Renal pelvis (tissue), 4 donors: ENCODE results near the gene MRPL51. TPM values are rescaled to one million over a fixed set of nuclear protein-coding genes. Genes with fewer than 3 reads are reported as not detected.

Experiments used
- DNase-seq: peaks from one replicate; pipeline ENCODE4 v3.0.0-alpha.2; 2013
- polyA plus RNA-seq, 3 donors: library from polyadenylated mRNA; unstranded; fragments of 120-200 nt; gene quantifications; one replicate each; pipeline ENCODE4 v1.2.1, GENCODE V29; 2013; ENCODE audit not compliant: insufficient read length in 3 of 3

The MRPL51 gene
- polyA plus RNA-seq, 3 donors = 159 to 189 (median 172) TPM

DNA sequence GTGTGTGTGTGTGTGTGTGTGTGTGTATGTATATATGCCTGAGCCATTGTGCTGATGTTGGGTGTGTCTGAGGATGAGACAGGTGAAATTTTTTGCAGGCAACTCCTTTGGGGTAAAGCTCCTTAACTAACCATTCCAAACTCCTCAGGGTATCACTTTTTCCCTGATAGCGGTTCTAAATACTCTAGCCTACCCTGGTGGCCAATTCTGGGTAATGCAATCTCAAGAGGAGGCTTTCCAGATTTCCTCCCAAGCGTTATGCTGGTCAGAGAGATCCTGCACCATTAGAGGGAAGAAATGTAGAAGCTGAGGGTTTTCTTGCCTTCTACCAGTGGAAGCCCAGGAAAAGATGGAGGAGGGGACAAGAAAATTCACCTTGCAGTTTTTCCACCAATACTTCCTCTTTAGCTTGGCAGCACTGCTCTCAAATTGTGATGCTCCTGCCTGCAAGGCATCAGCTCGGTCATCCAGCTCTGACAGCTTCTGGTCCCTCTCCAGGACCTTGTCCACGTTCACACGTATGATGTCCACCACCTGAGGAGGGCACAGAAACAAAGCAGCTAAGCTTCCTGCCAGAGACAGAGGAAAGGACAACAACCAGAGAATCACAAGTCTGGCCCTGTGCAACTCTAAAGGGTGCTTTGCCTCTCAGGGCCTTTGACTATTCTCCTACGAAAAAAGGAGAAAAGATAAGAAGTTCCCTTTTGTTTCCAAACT, 27.4 kb downstream of the MRPL51 start:
- DNase-seq = peak; percentile 72

GRCh38 chr12:6464531-6464930, 28.5 kb downstream of the MRPL51 start:
- no peak for DNase-seq

DNA sequence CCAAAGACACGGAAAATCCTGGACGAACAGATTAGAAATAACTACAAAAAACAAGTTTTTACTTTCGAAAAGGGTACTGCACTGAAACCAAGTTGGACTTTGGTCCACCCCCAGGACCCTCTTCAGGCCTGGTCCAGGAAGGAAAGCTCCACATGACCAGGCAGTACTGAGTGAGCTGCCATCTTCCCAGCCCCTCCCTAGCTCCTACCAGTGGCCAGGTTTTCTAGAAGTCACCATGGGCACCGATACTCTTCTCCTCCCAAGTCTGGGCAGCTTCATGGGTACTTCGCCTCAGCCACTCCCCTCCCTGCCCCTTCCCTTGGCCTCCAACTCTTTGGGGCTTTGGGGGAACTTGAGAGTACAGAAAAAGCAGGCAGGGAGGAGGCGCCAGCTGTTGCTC, 29.2 kb downstream of the MRPL51 start:
- no peak for DNase-seq

DNA sequence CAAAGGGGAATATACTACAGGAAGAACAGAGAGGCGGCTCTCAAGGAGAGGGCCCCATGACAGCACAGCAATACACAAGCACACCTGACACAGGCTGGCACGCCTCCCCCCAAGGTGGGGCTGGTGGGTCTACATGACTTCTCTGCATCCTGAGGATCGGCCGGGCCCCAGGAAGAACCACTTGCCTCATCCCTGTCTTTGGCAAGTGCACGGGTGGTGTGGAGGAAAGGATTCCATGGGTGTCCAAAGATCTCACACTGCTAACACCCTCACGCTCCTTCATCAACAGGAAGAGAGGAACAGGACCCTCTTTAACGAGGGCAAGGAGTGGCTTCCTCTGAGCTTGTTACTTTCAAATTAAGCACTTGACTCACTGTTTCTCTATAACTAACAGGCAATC, 29.8 kb downstream of the MRPL51 start:
- no peak for DNase-seq

DNA sequence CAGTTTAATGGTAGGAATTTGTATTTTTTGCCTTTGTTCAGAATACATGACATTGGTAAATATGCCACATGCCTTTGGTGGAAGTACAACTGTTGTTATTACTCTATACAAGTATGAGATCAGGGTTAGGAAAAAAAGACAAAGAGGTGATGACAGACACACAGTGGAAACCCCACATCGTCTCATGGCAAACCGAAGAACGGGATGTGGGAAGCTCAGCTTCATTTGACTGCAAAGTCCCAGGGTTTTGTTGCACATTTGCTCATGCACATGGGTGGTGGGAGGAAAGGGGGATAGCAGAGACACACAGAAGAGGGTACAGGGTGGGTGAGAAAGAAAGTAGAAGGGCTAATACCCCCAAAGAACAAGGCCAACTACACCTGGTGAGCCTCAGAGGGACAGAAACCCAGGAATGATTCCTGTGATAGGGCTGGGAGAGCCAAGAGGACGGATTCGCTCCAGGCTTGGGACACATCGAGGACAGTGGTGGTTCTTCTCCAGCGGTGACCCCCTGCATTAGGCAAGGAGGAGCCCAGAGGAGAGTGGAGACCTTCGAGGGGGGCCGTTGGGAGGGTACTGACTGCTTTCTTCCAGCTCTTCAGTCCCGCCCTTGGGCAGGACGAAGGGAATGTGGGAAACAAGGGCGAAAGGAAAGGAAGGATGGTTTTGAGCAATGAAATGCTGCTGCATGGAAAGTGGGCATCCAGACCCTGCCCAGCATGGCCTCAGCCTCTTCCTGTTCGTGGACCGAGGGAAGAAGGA, 30.6 kb downstream of the MRPL51 start:
- no peak for DNase-seq

GRCh38 chr12:6461401-6462233, 31.4 kb downstream of the MRPL51 start:
- DNase-seq = no peak

- DNase-seq = no peak
These were observed 32.2 kb downstream of the MRPL51 start for GRCh38 chr12:6460751-6461371.

GRCh38 chr12:6459004-6459337, 34.1 kb downstream of the MRPL51 start:
- no peak for DNase-seq

DNA sequence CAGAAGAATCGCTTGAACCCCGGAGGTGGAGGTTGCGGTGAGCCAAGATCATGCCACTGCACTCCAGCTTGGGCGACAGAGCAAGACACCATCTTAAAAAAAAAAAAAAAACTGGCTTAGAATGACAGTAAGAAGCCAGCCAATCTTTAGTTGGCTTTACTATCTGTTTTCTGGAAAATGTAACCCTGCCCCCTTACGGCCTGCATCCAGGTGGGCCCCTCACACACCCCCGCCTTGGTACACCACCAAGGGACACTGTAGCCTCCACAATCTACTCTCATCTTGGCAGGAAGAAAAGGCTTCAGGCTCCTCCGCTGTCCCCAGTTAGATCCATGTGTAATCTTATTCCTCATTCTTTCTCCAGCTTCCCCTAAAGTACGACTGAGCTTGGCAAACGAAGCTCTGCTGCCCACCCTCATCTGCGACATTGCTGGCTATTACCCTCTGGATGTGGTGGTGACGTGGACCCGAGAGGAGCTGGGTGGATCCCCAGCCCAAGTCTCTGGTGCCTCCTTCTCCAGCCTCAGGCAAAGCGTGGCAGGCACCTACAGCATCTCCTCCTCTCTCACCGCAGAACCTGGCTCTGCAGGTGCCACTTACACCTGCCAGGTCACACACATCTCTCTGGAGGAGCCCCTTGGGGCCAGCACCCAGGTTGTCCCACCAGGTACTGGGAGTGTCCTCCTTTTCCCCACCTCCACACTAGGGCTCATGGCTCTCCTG, 34.6 kb downstream of the MRPL51 start:
- no peak for DNase-seq

GRCh38 chr12:6457220-6457945, 35.7 kb downstream of the MRPL51 start:
- no peak for DNase-seq

DNA sequence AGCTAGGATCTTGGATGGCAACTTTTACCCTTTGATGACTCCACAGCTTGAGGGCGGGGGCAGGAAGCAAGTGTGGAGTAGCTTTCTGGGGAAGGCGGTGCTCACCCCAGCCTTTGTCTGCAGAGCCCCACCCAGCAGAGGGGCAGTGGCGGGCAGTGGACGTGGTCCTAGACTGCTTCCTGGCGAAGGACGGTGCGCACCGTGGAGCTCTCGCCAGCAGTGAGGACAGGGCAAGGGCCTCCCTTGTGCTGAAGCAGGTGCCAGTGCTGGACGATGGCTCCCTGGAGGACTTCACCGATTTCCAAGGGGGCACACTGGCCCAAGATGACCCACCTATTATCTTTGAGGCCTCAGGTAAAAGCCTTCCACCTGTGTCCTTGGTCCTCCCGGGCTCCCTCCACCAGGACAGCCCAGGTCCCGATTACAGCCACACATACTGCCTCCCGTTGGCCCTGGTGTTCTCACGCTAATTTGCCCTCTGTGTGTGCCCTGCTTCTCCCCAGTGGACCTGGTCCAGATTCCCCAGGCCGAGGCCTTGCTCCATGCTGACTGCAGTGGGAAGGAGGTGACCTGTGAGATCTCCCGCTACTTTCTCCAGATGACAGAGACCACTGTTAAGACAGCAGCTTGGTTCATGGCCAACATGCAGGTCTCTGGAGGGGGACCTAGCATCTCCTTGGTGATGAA, 40.0 kb downstream of the MRPL51 start:
- DNase-seq = no peak

- DNase-seq = peak; percentile 30
These were observed 40.7 kb downstream of the MRPL51 start for GRCh38 chr12:6452245-6452943.

DNA sequence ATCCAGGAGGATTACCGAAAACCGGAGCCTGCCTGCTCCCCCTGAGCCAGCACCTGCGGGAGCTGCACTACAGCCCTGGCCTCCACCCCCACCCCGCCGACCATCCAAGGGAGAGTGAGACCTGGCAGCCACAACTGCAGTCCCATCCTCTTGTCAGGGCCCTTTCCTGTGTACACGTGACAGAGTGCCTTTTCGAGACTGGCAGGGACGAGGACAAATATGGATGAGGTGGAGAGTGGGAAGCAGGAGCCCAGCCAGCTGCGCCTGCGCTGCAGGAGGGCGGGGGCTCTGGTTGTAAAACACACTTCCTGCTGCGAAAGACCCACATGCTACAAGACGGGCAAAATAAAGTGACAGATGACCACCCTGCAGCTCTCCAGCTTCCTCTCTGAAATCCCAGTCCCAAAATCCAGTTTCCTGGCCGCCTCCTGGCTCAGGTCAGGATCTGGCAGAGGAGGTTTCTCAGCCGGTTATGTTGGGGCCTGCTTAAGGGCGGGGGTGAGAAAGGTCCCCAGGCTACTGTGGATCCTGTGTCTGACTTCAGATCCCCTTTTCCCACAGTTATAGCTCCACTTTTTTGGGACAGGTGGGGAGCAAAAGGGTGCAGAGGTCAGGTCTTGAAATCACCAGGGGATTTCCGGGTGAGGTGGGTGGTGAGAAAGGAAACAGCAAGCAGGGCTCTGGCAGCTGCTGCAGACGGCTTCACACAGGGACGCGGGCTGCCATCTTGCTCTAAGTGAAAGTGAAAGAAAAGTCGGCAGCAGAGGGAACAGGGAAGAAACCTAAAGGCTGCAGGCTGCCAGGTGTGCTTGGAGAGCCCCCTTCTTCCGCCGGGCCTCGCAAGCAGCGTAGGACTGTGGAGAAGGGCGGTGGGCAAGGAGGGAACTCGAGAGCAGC, 41.5 kb downstream of the MRPL51 start, which contains the start of gene TAPBPL:
TAPBPL (plus strand) TSS at position 695 of the 897 bp plus-strand sequence. CDS start 207 bp downstream, outside the sequence.
- peak; percentile 84 for DNase-seq

DNA sequence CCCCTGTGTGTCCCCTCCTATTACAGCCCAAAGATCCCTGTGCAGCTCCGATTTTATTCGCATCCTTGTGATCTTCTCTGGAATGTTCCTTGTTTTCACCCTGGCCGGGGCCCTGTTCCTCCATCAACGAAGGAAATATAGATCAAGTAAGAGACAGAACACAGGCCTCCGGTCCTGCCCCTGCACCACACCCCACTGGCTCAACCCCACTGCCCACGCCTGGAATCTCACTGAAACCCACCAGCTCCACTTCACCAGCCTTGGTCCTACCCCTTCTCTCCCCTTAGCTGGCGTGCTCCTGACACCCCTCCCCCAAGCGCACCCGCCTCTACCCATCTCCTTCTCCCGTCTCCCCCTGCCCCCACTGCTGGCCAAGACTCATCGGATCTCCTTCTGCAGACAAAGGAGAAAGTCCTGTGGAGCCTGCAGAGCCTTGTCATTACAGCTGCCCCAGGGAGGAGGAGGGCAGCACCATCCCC, 42.2 kb downstream of the MRPL51 start:
- DNase-seq = peak; percentile 21

- DNase-seq = no peak
These were observed 42.8 kb downstream of the MRPL51 start for GRCh38 chr12:6450091-6450868.

DNA sequence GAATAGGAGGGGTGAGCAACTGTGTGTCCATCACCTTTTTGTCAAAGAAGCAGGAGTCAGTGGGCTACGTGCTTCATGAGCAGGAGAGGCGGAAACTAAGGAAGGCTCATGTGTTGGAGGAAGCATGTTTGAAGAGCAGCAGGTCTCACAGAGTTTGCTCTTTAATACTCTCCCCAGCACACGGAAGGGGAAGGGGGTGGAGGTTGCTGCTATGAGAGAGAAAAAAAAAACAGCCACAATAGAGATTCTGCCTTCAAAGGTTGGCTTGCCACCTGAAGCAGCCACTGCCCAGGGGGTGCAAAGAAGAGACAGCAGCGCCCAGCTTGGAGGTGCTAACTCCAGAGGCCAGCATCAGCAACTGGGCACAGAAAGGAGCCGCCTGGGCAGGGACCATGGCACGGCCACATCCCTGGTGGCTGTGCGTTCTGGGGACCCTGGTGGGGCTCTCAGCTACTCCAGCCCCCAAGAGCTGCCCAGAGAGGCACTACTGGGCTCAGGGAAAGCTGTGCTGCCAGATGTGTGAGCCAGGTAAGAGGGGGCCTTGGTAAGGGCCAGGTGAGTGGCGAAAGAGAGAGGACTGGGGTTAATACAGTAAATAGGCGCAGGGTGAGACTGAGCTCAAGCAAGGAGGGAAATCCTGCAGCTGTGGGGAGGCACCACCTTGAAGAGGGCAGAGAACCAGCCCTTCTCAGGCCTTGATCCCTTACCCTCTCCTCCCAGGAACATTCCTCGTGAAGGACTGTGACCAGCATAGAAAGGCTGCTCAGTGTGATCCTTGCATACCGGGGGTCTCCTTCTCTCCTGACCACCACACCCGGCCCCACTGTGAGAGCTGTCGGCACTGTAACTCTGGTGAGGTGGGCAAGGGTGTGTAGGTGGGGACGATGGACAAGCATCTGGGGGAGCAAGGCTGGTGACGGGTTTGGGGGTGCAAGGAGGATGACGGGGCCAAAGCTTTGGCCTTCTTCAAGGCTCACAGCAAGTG, 48.1 kb downstream of the MRPL51 start, which contains the start of gene CD27:
CD27 (plus strand) TSS at position 252 of the 985 bp plus-strand sequence; CDS start at position 393, 141 bp downstream.
- DNase-seq = no peak
